ENCODE data around the gene NEURL1B. TPM values are rescaled to one million over a fixed set of nuclear protein-coding genes. Genes with fewer than 3 reads are reported as not detected.

The NEURL1B gene
- total RNA-seq, 2 donors from 2014 or later: 4.9 to 6.3 TPM

GRCh38 chr5:172642051-172642409, 967 bp downstream of the NEURL1B start:
- DNase-seq: no peak
- Histone ChIP-seq H3K27ac (ENCODE audit: low read depth, low read length) (no peak overlapping the region), H3K36me3 (ENCODE audit: control insufficient read depth, insufficient read depth, low read length) (no peaks in the 10 kb centered on the region), H3K4me3 (ENCODE audit: low read length) (peak overlapping the region; percentile 81), H3K9me3 (ENCODE audit: control insufficient read depth, low read length) (no peaks in the 10 kb centered on the region), H3K9ac (ENCODE audit: extremely low read depth, low read length, poor library complexity, severe bottlenecking) (peak overlapping the region; percentile 49), H3K27me3 (ENCODE audit: control insufficient read depth, insufficient read depth, low read length, poor library complexity, severe bottlenecking) (peaks cover 24% of the 10 kb centered on the region), H3K4me1 (ENCODE audit: control insufficient read depth, insufficient read depth, low read length) (no peaks in the 10 kb centered on the region)
- H3K27me3 Mint-ChIP-seq (ENCODE audit: insufficient read depth): peaks cover 31% of the 10 kb centered on the region
- no peak overlapping the region for H3K27ac Mint-ChIP-seq
- no peak for TF ChIP-seq CTCF (conservative IDR thresholded peaks at IDR 0.05)
- peak overlapping the region; percentile 56 for H3K4me3 Mint-ChIP-seq
- H3K36me3 Mint-ChIP-seq (ENCODE audit: low read depth): no peaks in the 10 kb centered on the region
- 35 to 46% methylated on average over 10 to 14 of the region's 14 CpGs for WGBS, 2 experiments (ENCODE audit: insufficient coverage in 1 of 2, insufficient read length in 1 of 2)
- no peaks in the 10 kb centered on the region for H3K9me3 Mint-ChIP-seq
- H3K4me1 Mint-ChIP-seq: peaks cover 22% of the 10 kb centered on the region

GRCh38 chr5:172642486-172642885, 1.4 kb downstream of the NEURL1B start:
- Histone ChIP-seq H3K4me3 (ENCODE audit: low read length) (peak overlapping the region; percentile 81), H3K27ac (ENCODE audit: low read depth, low read length) (no peak overlapping the region), H3K36me3 (ENCODE audit: control insufficient read depth, insufficient read depth, low read length) (no peaks in the 10 kb centered on the region), H3K9ac (ENCODE audit: extremely low read depth, low read length, poor library complexity, severe bottlenecking) (no peak overlapping the region), H3K9me3 (ENCODE audit: control insufficient read depth, low read length) (no peaks in the 10 kb centered on the region), H3K4me1 (ENCODE audit: control insufficient read depth, insufficient read depth, low read length) (no peaks in the 10 kb centered on the region), H3K27me3 (ENCODE audit: control insufficient read depth, insufficient read depth, low read length, poor library complexity, severe bottlenecking) (peaks cover 24% of the 10 kb centered on the region)
- 75 to 93% methylated on average over 3 to 4 of the region's 4 CpGs for WGBS, 2 experiments (ENCODE audit: insufficient coverage in 1 of 2, insufficient read length in 1 of 2)
- Mint-ChIP-seq H3K27me3 (ENCODE audit: insufficient read depth) (peaks cover 31% of the 10 kb centered on the region), H3K4me1 (peaks cover 23% of the 10 kb centered on the region), H3K36me3 (ENCODE audit: low read depth) (no peaks in the 10 kb centered on the region), H3K27ac (no peak overlapping the region), H3K9me3 (no peaks in the 10 kb centered on the region), H3K4me3 (peak overlapping the region; percentile 56)
- no peak for DNase-seq
- no peak for TF ChIP-seq CTCF (conservative IDR thresholded peaks at IDR 0.05)

- Mint-ChIP-seq H3K4me3 (no peak overlapping the region), H3K36me3 (ENCODE audit: low read depth) (no peaks in the 10 kb centered on the region), H3K27ac (no peak overlapping the region), H3K27me3 (ENCODE audit: insufficient read depth) (peaks cover 30% of the 10 kb centered on the region), H3K9me3 (no peaks in the 10 kb centered on the region), H3K4me1 (peaks cover 28% of the 10 kb centered on the region)
- Histone ChIP-seq H3K27ac (ENCODE audit: low read depth, low read length) (no peak overlapping the region), H3K27me3 (ENCODE audit: control insufficient read depth, insufficient read depth, low read length, poor library complexity, severe bottlenecking) (peaks cover 24% of the 10 kb centered on the region), H3K4me1 (ENCODE audit: control insufficient read depth, insufficient read depth, low read length) (no peaks in the 10 kb centered on the region), H3K4me3 (ENCODE audit: low read length) (no peak overlapping the region), H3K9me3 (ENCODE audit: control insufficient read depth, low read length) (no peaks in the 10 kb centered on the region), H3K9ac (ENCODE audit: extremely low read depth, low read length, poor library complexity, severe bottlenecking) (no peak overlapping the region), H3K36me3 (ENCODE audit: control insufficient read depth, insufficient read depth, low read length) (no peaks in the 10 kb centered on the region)
- no peak for DNase-seq
- no peak for TF ChIP-seq CTCF (conservative IDR thresholded peaks at IDR 0.05)
- 84 to 87% methylated on average over 13 to 16 of the region's 16 CpGs for WGBS, 2 experiments (ENCODE audit: insufficient coverage in 1 of 2, insufficient read length in 1 of 2)
Observed at GRCh38 chr5:172642926-172643871, 2.1 kb downstream of the NEURL1B start.

Data from endodermal cell (in vitro differentiated cells).